ENCODE results near the gene MDH1. TPM values are rescaled to one million over a fixed set of nuclear protein-coding genes. Genes with fewer than 3 reads are reported as not detected.

Gene MDH1
- total RNA-seq, 4 donors from 2014 or later, result 100 to 148 (median 121) TPM

DNA sequence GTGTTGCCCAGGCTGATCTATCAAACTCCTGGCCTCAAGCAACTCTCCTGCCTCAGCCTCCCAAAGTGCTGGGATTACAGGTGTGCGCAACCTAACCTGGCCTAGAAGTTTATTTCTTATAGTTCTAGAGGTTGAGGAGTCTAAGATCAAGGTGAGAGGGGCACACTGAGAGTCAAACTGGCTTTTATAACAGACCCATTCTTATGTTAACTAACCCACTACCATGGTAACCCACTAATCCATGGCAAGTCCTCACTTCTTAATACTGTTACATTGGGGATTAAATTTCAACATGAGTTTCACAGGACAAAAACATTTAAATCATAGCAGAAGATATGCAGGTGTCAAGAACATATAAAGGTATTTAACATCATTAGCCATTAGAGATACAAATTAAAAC is 50.6 kb downstream of the MDH1 start:
- Histone ChIP-seq H3K4me3 (no peak overlapping the region), H3K4me1 (no peaks in the 10 kb centered on the region), H3K27ac (no peak overlapping the region), H3K36me3 (no peaks in the 10 kb centered on the region), H3K9me3 (peaks cover 0 to 32% (median under 1%) of the 10 kb centered on the region in 4 donors), H3K27me3 (no peaks in the 10 kb centered on the region)
- DNase-seq (ENCODE audit: low spot score in 2 of 2), result no peak
- TF ChIP-seq EP300 (IDR thresholded peaks at IDR 0.05), result no peak
- no peak for TF ChIP-seq POLR2A (IDR thresholded peaks at IDR 0.05)
- TF ChIP-seq, protein P1, sequence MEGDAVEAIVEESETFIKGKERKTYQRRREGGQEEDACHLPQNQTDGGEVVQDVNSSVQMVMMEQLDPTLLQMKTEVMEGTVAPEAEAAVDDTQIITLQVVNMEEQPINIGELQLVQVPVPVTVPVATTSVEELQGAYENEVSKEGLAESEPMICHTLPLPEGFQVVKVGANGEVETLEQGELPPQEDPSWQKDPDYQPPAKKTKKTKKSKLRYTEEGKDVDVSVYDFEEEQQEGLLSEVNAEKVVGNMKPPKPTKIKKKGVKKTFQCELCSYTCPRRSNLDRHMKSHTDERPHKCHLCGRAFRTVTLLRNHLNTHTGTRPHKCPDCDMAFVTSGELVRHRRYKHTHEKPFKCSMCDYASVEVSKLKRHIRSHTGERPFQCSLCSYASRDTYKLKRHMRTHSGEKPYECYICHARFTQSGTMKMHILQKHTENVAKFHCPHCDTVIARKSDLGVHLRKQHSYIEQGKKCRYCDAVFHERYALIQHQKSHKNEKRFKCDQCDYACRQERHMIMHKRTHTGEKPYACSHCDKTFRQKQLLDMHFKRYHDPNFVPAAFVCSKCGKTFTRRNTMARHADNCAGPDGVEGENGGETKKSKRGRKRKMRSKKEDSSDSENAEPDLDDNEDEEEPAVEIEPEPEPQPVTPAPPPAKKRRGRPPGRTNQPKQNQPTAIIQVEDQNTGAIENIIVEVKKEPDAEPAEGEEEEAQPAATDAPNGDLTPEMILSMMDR (IDR thresholded peaks at IDR 0.05), result no peak
- WGBS, 2 donors, result 92 to 100% methylated on average over 1 of the region's 1 CpG

DNA sequence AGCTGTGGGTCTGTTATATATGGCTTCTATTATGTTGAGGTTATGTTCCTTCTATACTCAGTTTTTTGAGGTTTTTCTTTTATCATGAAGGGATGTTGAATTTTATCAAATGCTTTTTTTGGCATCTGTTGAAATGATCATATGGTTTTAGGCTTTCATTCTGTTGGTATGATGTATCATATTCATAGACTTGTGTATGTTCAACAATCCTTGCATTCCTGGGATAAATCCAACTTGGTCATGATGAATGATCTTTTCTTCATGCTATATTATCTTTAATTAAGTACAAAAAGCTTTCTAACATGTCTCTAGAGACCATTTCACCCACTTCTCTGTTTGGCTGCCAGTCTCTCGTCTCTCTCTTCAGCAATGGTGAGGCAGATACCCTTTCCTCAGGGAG is 54.2 kb downstream of the MDH1 start:
- H3K27me3 ChIP-seq, result no peaks in the 10 kb centered on the region
- peaks cover 0 to 7% (median 0%) of the 10 kb centered on the region in 4 donors for H3K9me3 ChIP-seq
- TF ChIP-seq POLR2A (IDR thresholded peaks at IDR 0.05), result no peak
- TF ChIP-seq EP300 (IDR thresholded peaks at IDR 0.05), result no peak
- TF ChIP-seq, protein P1 (IDR thresholded peaks at IDR 0.05), result no peak
- H3K27ac ChIP-seq, result no peak overlapping the region
- no peaks in the 10 kb centered on the region for H3K4me1 ChIP-seq
- H3K4me3 ChIP-seq, result no peak overlapping the region
- DNase-seq (ENCODE audit: low spot score in 2 of 2), result no peak
- H3K36me3 ChIP-seq, result no peaks in the 10 kb centered on the region
- WGBS, 2 donors, result 52 to 61% methylated on average over 1 of the region's 1 CpG

DNA sequence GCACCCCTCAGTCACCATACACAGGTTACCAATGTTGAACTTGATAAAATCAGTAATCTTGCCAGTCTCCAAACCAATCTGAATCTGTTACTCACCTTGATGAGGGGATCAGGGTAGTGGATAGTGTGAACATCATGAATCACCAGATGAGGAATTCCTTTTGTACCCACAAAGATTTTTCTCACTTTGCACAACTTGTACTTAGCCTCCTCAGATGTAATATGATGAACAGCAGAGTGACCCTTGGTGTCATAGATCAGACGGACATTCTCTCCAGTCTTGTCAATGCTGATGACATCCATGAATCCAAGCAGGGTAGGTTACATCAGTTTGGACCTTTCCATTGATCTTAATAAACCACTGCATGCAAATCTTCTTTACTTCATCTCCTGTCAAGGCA is 54.7 kb downstream of the MDH1 start:
- DNase-seq (ENCODE audit: low spot score in 2 of 2), result no peak
- H3K9me3 ChIP-seq, result peaks cover 0 to 7% (median 0%) of the 10 kb centered on the region in 4 donors
- no peak overlapping the region for H3K4me3 ChIP-seq
- TF ChIP-seq POLR2A (IDR thresholded peaks at IDR 0.05), result no peak
- TF ChIP-seq EP300 (IDR thresholded peaks at IDR 0.05), result no peak
- TF ChIP-seq, protein P1 (IDR thresholded peaks at IDR 0.05), result no peak
- H3K27me3 ChIP-seq, result no peaks in the 10 kb centered on the region
- no peak overlapping the region for H3K27ac ChIP-seq
- WGBS, 2 donors, result 87 to 89% methylated on average over 1 of the region's 1 CpG
- H3K36me3 ChIP-seq, result no peaks in the 10 kb centered on the region
- H3K4me1 ChIP-seq, result no peaks in the 10 kb centered on the region

DNA sequence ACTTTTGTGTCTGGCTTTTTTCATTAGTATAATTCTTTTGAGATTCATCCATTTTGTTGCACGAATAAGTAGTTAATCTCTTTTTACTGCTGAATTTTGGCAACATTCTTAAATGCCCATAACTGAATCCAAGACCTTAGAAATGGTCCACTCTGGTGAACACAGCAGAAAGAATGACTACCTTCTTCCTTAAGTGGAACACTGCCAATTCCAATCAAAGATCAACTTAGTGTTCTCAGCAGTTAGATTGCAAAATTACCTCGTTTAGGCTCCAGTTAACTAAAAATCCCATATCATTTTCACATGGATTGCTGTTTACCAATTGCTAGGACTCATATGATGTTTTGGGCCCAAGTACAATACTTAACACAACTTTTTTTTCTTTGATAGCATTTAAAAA is 59.9 kb downstream of the MDH1 start:
- TF ChIP-seq, protein P1 (IDR thresholded peaks at IDR 0.05), result no peak
- no peak for TF ChIP-seq EP300 (IDR thresholded peaks at IDR 0.05)
- no peak for TF ChIP-seq POLR2A (IDR thresholded peaks at IDR 0.05)
- no peak for DNase-seq (ENCODE audit: low spot score in 2 of 2)
- no peaks in the 10 kb centered on the region for H3K4me1 ChIP-seq
- H3K36me3 ChIP-seq, result no peaks in the 10 kb centered on the region
- H3K27ac ChIP-seq, result no peak overlapping the region
- 77 to 84% methylated on average over 2 of the region's 2 CpGs for WGBS, 2 donors
- H3K9me3 ChIP-seq, result peaks cover 0 to 4% (median 0%) of the 10 kb centered on the region in 4 donors
- no peaks in the 10 kb centered on the region for H3K27me3 ChIP-seq
- no peak overlapping the region for H3K4me3 ChIP-seq

DNA sequence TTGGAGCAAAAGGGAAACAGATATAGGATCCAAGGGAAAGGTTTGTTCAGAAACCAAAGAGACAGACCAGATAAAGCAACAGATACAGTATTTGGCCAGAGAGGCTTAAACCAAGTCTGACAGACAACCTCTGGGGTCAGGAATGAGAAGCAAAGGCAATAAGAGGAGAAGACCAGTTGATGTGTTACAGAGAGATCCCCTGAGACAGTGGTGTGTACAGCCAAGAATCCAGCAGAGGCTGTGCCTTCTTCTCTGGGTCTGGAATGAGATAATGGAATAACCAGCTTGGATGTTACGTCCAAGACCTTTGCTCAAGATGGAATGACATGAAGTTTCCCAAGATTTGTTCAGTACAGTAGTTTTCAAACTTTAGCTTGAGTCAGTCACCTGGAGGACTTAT is 61.1 kb downstream of the MDH1 start:
- Histone ChIP-seq H3K36me3 (no peaks in the 10 kb centered on the region), H3K4me3 (no peak overlapping the region), H3K27ac (no peak overlapping the region), H3K9me3 (peaks cover 0 to 7% (median 0%) of the 10 kb centered on the region in 4 donors), H3K4me1 (no peaks in the 10 kb centered on the region), H3K27me3 (no peaks in the 10 kb centered on the region)
- peak in 1 of 2 donors; percentile 39 for TF ChIP-seq EP300 (IDR thresholded peaks at IDR 0.05)
- TF ChIP-seq, protein P1 (IDR thresholded peaks at IDR 0.05), result no peak
- no peak for TF ChIP-seq POLR2A (IDR thresholded peaks at IDR 0.05)
- DNase-seq (ENCODE audit: low spot score in 2 of 2), result peak in 1 of 2 donors; percentile 21
- WGBS, 2 donors, result 74 to 77% methylated on average over 1 of the region's 1 CpG
